GM18505 (cell line): ENCODE results near the gene SMDT1.
"Not testable (repeated sequence)": the region's sequence is repeated elsewhere in the genome, so short reads cannot be mapped to it uniquely, and the experiment has no call there.

ENCODE experiments used
- ATAC-seq: cut with Tn5 transposase; IDR thresholded peaks from one replicate; pipeline ENCODE4 v1.9.1; 2021; ENCODE audit not compliant: unreplicated experiment
- POLR2A ChIP-seq: IDR thresholded peaks from 4 replicates; pipeline ENCODE4 v1.6.1; 2011; ENCODE audit warnings: borderline replicate concordance; ENCODE audit not compliant: insufficient read depth, insufficient read length; ENCODE audit errors: extremely low read depth

The SMDT1 gene

DNA sequence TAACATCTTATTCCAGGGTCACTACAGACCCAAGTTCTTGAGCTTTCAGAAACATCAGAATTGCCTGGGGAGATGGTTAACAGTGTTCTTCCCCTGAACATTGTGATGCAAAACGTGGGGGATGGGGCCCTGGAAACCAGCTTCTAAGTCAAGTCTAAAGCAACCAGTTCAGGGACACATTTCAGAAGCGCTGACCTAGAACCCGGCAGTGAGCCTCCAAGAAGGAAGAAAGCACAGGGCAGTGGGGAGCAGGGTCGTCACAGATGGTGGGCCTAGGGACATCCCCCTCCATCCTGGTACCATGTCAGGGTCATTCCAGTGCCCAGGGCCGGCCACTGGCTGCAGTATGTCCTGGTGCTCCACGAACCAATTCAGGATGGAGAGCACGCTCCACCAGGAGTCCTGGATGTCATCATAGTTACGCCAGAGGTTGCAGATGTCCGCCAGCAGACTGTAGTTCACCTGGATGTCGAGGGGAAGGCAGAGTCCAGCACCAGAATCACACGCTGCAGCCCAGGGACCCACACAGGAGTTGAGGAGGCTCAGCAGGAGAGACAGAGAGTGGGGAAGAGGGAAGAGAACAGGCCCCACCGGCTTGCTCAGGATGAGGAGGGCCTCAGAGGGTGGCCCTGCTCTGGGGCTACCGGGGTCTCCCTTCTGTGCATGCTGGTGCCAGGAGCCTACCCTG lies 13.9 kb upstream of the SMDT1 start:
- no peak for ATAC-seq
- no peak for TF ChIP-seq POLR2A

DNA sequence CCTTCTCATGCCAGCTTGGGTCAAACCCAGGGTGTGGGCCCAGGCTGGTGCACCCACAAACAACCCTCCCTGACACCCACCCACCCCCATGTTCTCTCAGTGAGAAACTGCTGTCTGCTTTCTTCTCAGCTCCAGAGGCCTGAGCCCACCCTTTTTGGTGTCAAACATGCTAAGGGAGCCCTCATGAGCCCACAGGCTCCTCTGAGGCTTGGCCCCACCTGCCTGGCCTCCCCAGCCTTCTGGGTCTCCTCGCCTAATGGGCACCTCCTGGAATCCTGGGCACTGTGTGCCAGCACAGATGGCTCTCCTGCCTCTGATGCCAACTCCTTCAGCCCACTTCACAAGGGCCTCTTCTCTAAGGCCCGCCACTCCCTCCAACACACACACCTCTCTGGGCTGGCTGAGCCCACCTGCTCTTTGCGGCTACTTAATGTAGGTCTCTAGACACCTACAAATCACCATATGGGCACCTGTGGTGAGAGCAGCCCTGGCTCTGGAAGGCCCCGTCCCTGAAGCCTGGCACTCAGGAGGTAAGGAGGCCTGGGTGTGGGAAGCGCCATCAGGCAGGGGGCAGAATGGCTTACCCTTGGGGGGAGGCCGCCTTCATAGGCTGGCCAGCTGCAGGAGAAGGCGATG lies 13.3 kb upstream of the SMDT1 start:
- no peak for TF ChIP-seq POLR2A
- ATAC-seq = no peak

- no peak for TF ChIP-seq POLR2A
- ATAC-seq = no peak
These were observed 12.6 kb upstream of the SMDT1 start for GRCh38 chr22:42066937-42067336.

- no peak for ATAC-seq
- no peak for TF ChIP-seq POLR2A
These were observed 11.7 kb upstream of the SMDT1 start for GRCh38 chr22:42067671-42068251.

DNA sequence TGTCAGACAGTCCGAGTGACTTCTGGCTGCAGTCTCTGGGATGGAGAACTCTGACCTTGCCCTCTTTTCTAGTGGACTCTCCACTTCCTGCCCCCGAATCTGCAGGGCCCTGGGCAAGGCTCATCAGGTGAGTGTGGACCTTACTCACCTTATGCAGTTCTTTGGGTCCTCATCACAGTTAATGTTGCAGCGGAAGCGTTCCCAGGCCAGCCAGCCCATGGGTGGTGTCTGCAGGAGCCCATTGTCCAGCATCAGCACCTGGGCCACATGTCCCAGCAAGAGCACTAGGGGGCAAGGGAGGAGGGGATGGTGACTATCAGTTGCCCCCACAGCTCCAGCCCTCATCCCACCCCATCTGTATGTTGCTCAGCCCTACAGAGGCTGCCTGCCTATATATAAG lies 11.2 kb upstream of the SMDT1 start:
- no peak for TF ChIP-seq POLR2A
- ATAC-seq = no peak

GRCh38 chr22:42069801-42070516 lies 9.5 kb upstream of the SMDT1 start:
- no peak for TF ChIP-seq POLR2A
- no peak for ATAC-seq

- peak; percentile 83 for TF ChIP-seq POLR2A
- peak; percentile 88 for ATAC-seq
These were observed 8.7 kb upstream of the SMDT1 start, which contains the start of gene NAGA for GRCh38 chr22:42070517-42071422. Gene NAGA, minus strand, starts transcription at chr22:42070812. Its CDS starts 515 bp downstream, at chr22:42070297.

DNA sequence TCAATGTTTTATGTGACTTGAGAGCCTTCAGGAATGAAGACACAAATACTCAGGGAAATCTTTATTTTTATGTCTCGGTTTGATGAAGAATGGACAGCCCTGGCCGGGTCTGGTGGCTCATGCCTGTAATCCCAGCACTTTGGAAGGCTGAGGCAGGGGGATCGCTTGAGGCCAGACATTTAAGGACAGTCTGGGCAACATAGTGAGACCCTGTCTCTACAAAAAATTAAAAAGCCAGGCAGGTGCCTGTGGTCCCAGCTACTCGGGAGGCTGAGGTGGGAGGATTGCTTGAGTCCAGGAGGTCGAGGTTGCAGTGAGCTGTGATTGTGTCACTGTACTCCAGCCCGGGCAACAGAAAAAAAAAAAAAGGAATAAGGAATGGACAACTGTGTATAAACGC lies 8.0 kb upstream of the SMDT1 start:
- ATAC-seq = not testable (repeated sequence)

DNA sequence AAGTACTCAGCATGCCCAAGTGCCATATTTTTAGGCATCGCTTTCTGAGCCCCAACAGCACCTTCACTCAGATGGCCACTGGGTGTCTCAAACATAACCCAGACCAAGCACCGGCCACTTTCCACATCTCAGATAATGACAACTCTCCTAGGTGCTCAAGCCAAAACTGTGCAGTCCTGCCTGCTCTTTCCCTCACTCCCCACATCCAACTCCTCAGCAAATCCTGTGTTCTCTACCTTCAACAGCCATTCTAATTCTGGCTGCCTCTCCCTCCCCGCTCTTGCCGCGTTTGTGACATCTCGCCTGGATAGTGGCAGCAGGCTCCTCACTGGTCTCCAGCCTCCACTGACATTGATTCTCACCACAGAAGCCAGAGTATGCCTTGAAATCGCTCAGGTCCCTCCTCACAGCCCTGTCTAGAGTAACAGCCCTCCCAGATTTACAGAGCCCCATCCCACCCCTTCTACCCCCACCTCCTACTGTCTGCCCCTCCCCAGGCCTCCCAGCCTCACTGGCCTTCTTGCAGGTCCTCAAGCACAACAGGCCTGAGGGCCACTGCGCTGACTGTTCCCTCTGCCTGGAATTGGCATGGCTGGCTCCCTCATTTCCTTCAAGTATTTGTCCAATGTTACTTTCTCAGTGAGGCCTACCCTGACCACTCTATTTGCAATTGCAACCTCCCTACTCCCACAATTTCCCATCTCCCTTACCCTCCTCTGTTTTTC lies 6.7 kb upstream of the SMDT1 start:
- TF ChIP-seq POLR2A = no peak
- ATAC-seq = no peak

- no peak for ATAC-seq
- TF ChIP-seq POLR2A = no peak
These were observed 5.9 kb upstream of the SMDT1 start for GRCh38 chr22:42073621-42074041.

DNA sequence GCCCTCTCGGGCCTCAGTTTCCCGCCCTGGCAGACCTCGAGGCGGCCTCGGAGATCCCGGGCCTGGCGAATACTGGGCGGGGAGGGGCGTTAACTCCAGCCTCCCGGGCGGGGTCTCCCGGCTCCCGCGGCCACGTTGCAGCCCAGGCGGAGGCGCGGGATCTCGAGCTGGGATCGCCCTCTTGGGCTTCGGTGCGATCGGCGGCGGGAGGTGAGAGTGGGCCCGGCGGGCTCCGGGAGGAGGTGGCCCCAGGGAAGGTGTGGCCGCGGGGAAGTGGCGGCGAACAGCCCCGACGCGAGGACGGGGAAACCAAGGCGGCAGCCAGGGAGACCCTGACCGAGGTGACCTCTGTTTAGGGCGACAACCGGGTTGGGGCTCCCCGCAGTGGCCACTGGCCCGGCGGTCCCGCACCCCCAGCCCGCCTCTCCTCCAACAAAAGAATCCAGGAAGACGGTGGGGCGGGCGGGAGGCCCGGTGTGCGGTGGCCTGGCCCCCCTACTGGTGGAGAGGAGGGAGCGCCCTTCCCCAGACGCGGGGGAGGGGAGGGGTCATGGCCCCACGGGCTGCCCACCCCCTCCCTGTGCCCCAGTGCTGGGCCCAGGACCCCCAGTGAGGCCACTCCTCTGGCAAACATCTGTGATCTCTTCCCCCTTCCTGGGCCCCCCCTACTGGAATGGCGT lies 5.2 kb upstream of the SMDT1 start, which contains the start of gene PHETA2:
TSS of gene PHETA2 (plus strand) at position 117 of the 680 bp plus-strand sequence. CDS start 3,046 bp downstream, outside the sequence.
- no peak for TF ChIP-seq POLR2A
- ATAC-seq = no peak
